ENCODE results near the gene TNFRSF25.
A peak's percentile ranks its signal among the peaks of the same experiment; 100 is the strongest.

Gene TNFRSF25

DNA sequence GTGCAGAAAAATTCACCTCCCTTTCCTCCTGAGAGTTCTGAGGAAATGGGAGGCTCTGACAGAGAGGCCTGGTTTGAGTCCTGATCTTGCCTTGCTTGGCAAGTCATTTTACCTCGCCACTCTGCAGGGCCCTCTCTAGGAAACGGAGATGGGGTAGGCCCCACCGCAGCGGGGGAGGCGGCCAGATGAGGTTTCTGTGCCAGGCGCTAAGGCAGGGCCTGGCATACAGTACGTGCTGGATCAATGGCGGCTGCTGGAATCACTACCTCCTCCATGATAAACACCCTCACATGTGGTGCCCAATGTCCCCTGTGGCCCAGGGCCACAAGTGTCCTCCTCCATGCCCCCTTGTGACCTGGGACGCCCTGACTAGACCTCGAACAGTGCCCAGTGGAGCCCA, 26.0 kb upstream of the TNFRSF25 start:
- DNase-seq (ENCODE audit: low read depth), result no peak
- TF ChIP-seq, protein P1, sequence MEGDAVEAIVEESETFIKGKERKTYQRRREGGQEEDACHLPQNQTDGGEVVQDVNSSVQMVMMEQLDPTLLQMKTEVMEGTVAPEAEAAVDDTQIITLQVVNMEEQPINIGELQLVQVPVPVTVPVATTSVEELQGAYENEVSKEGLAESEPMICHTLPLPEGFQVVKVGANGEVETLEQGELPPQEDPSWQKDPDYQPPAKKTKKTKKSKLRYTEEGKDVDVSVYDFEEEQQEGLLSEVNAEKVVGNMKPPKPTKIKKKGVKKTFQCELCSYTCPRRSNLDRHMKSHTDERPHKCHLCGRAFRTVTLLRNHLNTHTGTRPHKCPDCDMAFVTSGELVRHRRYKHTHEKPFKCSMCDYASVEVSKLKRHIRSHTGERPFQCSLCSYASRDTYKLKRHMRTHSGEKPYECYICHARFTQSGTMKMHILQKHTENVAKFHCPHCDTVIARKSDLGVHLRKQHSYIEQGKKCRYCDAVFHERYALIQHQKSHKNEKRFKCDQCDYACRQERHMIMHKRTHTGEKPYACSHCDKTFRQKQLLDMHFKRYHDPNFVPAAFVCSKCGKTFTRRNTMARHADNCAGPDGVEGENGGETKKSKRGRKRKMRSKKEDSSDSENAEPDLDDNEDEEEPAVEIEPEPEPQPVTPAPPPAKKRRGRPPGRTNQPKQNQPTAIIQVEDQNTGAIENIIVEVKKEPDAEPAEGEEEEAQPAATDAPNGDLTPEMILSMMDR (IDR thresholded peaks at IDR 0.05; ENCODE audit: control insufficient read depth, insufficient read depth, low read depth, low read length, missing control alignments), result no peak
- no peak overlapping the region for H3K4me3 ChIP-seq (ENCODE audit: control insufficient read depth, low read depth, low read length)

DNA sequence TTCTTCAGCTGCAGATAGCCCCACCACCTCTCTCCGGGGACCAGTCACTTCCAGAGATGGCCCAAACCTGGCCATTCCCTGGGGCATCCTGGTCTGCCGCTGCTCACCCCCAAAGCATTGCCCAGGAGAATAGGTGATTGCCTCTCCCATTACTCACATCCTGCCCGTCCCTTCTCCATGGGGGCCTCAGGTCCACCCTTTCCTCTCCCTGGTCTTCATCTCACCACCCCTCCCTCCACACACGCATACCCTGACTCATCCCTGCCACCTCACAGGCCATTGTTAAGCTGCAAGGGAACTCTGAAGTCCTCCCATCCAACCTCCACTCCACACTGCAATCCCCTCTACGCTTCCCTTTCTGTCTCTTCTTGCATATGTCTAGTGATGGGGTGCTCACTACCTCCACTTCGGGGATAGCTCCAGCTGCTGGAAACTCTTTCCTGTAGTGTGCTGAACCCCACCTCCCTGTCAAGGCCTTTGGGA, 25.5 kb upstream of the TNFRSF25 start, which contains the start of gene PLEKHG5:
TSS of gene PLEKHG5 (minus strand) at position 188 of the 483 bp plus-strand sequence. CDS start 14,096 bp downstream, outside the sequence.
- peak within 1 kb of the TSS; percentile 69 for H3K4me3 ChIP-seq (ENCODE audit: control insufficient read depth, low read depth, low read length)
- TF ChIP-seq, protein P1 (IDR thresholded peaks at IDR 0.05; ENCODE audit: control insufficient read depth, insufficient read depth, low read depth, low read length, missing control alignments), result no peak
- no peak for DNase-seq (ENCODE audit: low read depth)

DNA sequence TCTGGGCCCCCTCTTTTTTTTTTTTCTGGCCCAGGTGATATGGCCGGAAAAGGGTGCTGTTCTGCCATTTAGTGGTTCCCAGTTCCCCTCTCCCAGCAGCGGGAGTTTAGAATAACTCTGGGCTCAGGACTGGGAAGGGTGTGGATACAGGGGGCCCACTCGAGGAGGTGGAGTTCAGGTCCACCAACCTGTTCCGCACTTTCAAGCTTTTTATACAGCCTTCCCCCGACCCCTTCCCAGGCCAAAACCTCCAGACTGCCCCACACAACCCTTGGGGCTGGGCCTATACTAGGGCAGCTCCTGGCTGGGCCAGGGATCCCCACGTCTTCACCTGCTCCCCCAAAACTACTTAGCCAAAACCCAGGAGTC, 25.1 kb upstream of the TNFRSF25 start:
- TF ChIP-seq, protein P1 (IDR thresholded peaks at IDR 0.05; ENCODE audit: control insufficient read depth, insufficient read depth, low read depth, low read length, missing control alignments), result no peak
- no peak for DNase-seq (ENCODE audit: low read depth)
- peak overlapping the region; percentile 69 for H3K4me3 ChIP-seq (ENCODE audit: control insufficient read depth, low read depth, low read length)

DNA sequence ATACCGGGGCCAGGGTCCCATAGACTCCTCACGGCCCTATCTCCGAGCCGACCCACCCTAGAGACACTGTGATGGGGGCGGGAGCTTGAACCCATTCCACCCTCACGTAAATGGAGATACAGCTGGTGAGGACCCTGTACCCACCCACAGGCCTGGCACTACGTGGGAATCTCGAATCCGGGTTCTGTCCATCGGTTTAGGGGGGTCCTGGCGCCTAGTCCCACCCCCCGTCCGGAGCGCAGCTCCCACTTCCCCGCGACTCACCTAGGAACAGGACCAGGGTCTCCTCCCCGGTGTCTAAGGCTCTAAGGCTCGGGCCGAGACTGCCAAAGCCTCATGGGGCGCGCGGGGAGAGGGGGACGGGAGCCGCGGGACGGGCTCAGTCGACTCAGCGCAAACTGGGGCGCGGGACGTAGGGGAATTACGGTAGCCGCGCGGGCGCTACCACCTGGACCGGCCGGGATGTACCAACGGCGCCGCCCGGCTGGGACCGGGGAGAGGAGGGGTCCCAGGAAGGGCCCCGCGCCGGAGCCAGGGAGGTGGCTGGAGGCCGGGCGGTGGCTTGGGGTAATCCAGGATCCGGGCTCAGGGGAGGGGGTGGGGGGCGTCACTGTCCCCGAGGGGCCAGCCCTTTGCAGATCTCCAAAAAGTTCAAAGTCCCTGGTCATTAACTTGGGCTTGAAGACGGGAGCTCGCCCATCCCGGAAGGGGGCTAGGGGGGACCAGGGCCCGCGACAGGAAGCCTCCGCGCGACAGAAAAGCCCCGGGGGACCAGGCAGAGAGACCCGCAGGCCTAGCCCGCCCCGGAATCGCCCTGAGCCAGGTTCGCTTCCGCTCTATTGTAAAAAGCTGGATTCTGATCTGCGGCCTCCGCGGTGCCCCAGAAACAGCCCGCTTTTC, 24.5 kb upstream of the TNFRSF25 start:
- H3K4me3 ChIP-seq (ENCODE audit: control insufficient read depth, low read depth, low read length), result peak overlapping the region; percentile 69
- TF ChIP-seq, protein P1 (IDR thresholded peaks at IDR 0.05; ENCODE audit: control insufficient read depth, insufficient read depth, low read depth, low read length, missing control alignments), result no peak
- DNase-seq (ENCODE audit: low read depth), result no peak

DNA sequence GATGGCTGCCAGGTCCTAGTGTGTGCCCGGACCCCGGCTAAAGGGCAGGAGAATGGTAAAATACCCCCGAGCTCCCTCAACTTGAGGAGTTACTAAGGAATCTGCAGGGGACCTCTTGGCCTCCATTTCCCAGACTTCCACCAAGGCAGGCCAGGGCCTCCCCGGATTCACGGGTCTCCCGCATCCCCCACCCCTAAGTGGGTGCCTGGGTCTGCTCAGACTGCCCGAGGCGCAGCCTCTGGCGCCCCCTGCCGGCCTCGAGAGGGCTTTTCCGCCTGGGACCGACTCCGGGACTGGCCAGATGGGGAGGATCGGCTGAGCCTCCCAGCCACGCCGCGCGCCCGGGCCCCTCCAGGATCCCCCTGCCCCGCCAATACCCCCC, 23.8 kb upstream of the TNFRSF25 start:
- no peak for DNase-seq (ENCODE audit: low read depth)
- H3K4me3 ChIP-seq (ENCODE audit: control insufficient read depth, low read depth, low read length), result peak overlapping the region; percentile 69
- TF ChIP-seq, protein P1 (IDR thresholded peaks at IDR 0.05; ENCODE audit: control insufficient read depth, insufficient read depth, low read depth, low read length, missing control alignments), result peak; percentile 95

DNA sequence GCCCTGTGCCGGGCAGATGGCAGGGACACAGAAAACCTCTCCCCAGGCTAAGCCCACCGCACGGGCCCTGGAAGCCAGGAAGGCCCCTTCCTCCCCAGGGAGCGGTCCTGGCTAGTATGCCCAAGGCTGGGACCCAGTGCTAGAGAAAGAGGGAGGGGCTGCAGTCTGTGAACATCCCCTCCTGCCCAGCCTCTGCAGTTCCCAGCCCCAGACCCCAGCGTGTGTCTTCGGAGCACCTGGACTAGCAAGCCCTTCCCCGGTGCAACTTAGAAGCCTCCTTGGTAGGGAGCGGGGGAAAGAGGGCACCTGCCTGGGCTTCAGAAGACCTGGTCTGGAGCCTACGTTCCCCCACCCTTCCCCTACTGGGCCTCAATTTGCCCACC, 23.4 kb upstream of the TNFRSF25 start:
- H3K4me3 ChIP-seq (ENCODE audit: control insufficient read depth, low read depth, low read length), result no peak overlapping the region
- DNase-seq (ENCODE audit: low read depth), result no peak

More for the DNA sequence above, 23.4 kb upstream of the TNFRSF25 start:
- TF ChIP-seq, protein P1 (IDR thresholded peaks at IDR 0.05; ENCODE audit: control insufficient read depth, insufficient read depth, low read depth, low read length, missing control alignments), result no peak

All from AG09309 (cell line).